ENCODE results near the gene KIAA1586. TPM values are rescaled to one million over a fixed set of nuclear protein-coding genes. Genes with fewer than 3 reads are reported as not detected.
A peak's percentile ranks its signal among the peaks of the same experiment; 100 is the strongest.

KIAA1586 gene
- total RNA-seq, 1 experiment from 2014 or later: 12.6 TPM

GRCh38 chr6:57024775-57025174, 21.7 kb upstream of the KIAA1586 start:
- intact Hi-C loops (cut with micrococcal nuclease; ENCODE audit: unreplicated experiment): loop anchor here (10.0 kb wide), 1 partner anchor 290 kb away; the partner anchor contains the start of gene PRIM2
- Mint-ChIP-seq H3K9me3 (ENCODE audit: low read depth, unreplicated experiment) (no peaks in the 10 kb centered on the region), H3K27me3 (ENCODE audit: unreplicated experiment) (no peaks in the 10 kb centered on the region), H3K36me3 (ENCODE audit: insufficient read depth, unreplicated experiment) (no peaks in the 10 kb centered on the region), H3K4me1 (ENCODE audit: low read depth, unreplicated experiment) (peaks cover 16% of the 10 kb centered on the region), H3K27ac (ENCODE audit: unreplicated experiment) (no peak overlapping the region), H3K4me3 (ENCODE audit: low read depth, unreplicated experiment) (no peak overlapping the region)
- BruUV-seq (replicated peaks): no TSS peak
- DNase-seq: no peak
- TF ChIP-seq, protein P1, sequence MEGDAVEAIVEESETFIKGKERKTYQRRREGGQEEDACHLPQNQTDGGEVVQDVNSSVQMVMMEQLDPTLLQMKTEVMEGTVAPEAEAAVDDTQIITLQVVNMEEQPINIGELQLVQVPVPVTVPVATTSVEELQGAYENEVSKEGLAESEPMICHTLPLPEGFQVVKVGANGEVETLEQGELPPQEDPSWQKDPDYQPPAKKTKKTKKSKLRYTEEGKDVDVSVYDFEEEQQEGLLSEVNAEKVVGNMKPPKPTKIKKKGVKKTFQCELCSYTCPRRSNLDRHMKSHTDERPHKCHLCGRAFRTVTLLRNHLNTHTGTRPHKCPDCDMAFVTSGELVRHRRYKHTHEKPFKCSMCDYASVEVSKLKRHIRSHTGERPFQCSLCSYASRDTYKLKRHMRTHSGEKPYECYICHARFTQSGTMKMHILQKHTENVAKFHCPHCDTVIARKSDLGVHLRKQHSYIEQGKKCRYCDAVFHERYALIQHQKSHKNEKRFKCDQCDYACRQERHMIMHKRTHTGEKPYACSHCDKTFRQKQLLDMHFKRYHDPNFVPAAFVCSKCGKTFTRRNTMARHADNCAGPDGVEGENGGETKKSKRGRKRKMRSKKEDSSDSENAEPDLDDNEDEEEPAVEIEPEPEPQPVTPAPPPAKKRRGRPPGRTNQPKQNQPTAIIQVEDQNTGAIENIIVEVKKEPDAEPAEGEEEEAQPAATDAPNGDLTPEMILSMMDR (IDR thresholded peaks at IDR 0.05; ENCODE audit: unreplicated experiment): no peak
- CTCF ChIA-PET: interaction anchor here (1.5 kb wide), 1 partner anchor 70 kb away, joined by 4 read pairs; the partner anchor contains the start of gene BEND6

GRCh38 chr6:57026001-57026400, 20.5 kb upstream of the KIAA1586 start:
- CTCF ChIA-PET: no interaction called here
- intact Hi-C loops (cut with micrococcal nuclease; ENCODE audit: unreplicated experiment): loop anchor here (10.0 kb wide), 1 partner anchor 289 kb away; the partner anchor contains the start of gene PRIM2
- H3K4me1 Mint-ChIP-seq (ENCODE audit: low read depth, unreplicated experiment): peaks cover 16% of the 10 kb centered on the region

DNA sequence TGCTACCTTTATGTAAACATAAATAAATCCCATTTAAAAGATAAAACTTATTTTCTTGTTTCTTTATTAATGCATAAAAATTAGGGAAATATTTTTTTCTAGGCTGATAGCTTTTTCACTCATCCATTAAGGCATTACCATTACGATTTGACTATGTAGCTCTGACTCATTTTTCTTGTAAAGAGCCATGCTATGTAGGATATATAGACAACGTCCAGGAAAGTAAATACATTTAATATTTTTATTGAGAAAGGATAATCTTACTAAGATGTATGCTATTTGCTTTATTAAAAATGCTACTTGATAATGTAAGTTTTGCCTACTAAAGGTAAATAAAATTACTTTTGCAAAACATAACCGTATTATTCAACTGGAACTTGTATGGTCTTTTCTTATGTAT, 19.2 kb upstream of the KIAA1586 start:
- CTCF ChIA-PET: no interaction called here
- no peak for DNase-seq
- TF ChIP-seq, protein P1 (IDR thresholded peaks at IDR 0.05; ENCODE audit: unreplicated experiment): no peak
- intact Hi-C loops (cut with micrococcal nuclease; ENCODE audit: unreplicated experiment): loop anchor here (10.0 kb wide), 1 partner anchor 288 kb away; the partner anchor contains the start of gene PRIM2
- Mint-ChIP-seq H3K36me3 (ENCODE audit: insufficient read depth, unreplicated experiment) (no peaks in the 10 kb centered on the region), H3K4me3 (ENCODE audit: low read depth, unreplicated experiment) (no peak overlapping the region), H3K9me3 (ENCODE audit: low read depth, unreplicated experiment) (no peaks in the 10 kb centered on the region), H3K4me1 (ENCODE audit: low read depth, unreplicated experiment) (peaks cover 26% of the 10 kb centered on the region), H3K27ac (ENCODE audit: unreplicated experiment) (no peak overlapping the region), H3K27me3 (ENCODE audit: unreplicated experiment) (no peaks in the 10 kb centered on the region)
- no TSS peak for BruUV-seq (replicated peaks)

More at GRCh38 chr6:57026001-57026400, 20.5 kb upstream of the KIAA1586 start:
- no peak for DNase-seq
- H3K9me3 Mint-ChIP-seq (ENCODE audit: low read depth, unreplicated experiment): no peaks in the 10 kb centered on the region
- no peak overlapping the region for H3K4me3 Mint-ChIP-seq (ENCODE audit: low read depth, unreplicated experiment)
- no peaks in the 10 kb centered on the region for H3K36me3 Mint-ChIP-seq (ENCODE audit: insufficient read depth, unreplicated experiment)
- H3K27me3 Mint-ChIP-seq (ENCODE audit: unreplicated experiment): no peaks in the 10 kb centered on the region
- TF ChIP-seq, protein P1 (IDR thresholded peaks at IDR 0.05; ENCODE audit: unreplicated experiment): no peak
- no TSS peak for BruUV-seq (replicated peaks)
- H3K27ac Mint-ChIP-seq (ENCODE audit: unreplicated experiment): no peak overlapping the region

DNA sequence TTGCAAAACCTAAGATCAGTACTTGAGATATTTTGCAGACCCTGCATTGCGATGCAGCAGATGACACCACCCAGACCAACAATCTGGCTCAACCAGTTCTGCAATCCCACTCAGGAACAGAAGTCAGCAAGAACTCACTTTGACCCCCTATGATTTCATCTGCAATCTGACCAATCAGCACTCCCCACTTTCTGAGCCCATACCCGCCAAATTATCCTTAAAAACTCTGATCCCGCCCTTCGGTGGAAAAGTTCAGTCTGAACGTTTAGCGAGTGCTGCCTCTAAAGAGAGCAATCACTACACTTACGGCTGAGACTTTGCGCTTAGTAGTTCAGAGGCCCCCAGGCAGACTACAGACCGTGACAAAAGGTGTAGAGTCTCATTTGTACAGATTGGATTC, 17.3 kb upstream of the KIAA1586 start:
- no TSS peak for BruUV-seq (replicated peaks)
- TF ChIP-seq, protein P1 (IDR thresholded peaks at IDR 0.05; ENCODE audit: unreplicated experiment): no peak
- intact Hi-C loops (cut with micrococcal nuclease; ENCODE audit: unreplicated experiment): loop anchor here (10.0 kb wide), 1 partner anchor 286 kb away; the partner anchor contains the start of gene PRIM2
- H3K27me3 Mint-ChIP-seq (ENCODE audit: unreplicated experiment): no peaks in the 10 kb centered on the region
- H3K36me3 Mint-ChIP-seq (ENCODE audit: insufficient read depth, unreplicated experiment): no peaks in the 10 kb centered on the region
- no peak overlapping the region for H3K27ac Mint-ChIP-seq (ENCODE audit: unreplicated experiment)
- CTCF ChIA-PET: interaction anchor here (1.0 kb wide), 1 partner anchor 29 kb away, joined by 3 read pairs; no protein-coding TSS in a partner anchor
- H3K4me1 Mint-ChIP-seq (ENCODE audit: low read depth, unreplicated experiment): peaks cover 26% of the 10 kb centered on the region
- no peaks in the 10 kb centered on the region for H3K9me3 Mint-ChIP-seq (ENCODE audit: low read depth, unreplicated experiment)
- H3K4me3 Mint-ChIP-seq (ENCODE audit: low read depth, unreplicated experiment): no peak overlapping the region
- DNase-seq: peak; percentile 15

Data from Calu3 (cell line).